ENCODE results near the gene SRPK2. TPM values are rescaled to one million over a fixed set of nuclear protein-coding genes. Genes with fewer than 3 reads are reported as not detected.
"Not testable (repeated sequence)": the region's sequence is repeated elsewhere in the genome, so short reads cannot be mapped to it uniquely, and the experiment has no call there.

SRPK2 gene
- polyA plus RNA-seq, 12 donors, result 33.6 to 52.9 (median 43.1) TPM; not detected in 1

- DNase-seq, result no peak
Measured at GRCh38 chr7:105345725-105346124, 43.0 kb downstream of the SRPK2 start.

DNA sequence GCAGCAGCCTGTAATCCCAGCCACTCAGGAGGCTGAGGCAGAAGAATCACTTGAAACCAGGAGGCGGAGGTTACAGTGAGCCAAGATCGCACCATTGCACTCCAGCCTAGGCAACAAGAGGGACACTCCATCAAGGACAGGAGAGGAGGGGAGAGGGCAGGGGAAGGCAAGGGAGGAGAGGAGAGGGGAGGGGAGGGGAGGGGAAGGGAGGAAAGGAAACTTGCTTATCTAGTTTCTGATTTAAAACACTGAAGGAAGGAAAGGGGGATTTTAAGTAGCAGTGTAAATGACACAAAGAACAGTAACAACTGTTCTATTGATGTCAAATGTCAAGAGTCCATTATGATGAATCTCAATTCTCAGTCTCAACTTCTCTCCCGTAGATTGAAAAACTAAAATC, 43.7 kb downstream of the SRPK2 start:
- no peak for DNase-seq

GRCh38 chr7:105339404-105340323, 49.1 kb downstream of the SRPK2 start:
- no peak for DNase-seq

GRCh38 chr7:105337529-105337928, 51.2 kb downstream of the SRPK2 start:
- DNase-seq, result no peak

- DNase-seq, result no peak
Measured at GRCh38 chr7:105336009-105336408, 52.7 kb downstream of the SRPK2 start.

DNA sequence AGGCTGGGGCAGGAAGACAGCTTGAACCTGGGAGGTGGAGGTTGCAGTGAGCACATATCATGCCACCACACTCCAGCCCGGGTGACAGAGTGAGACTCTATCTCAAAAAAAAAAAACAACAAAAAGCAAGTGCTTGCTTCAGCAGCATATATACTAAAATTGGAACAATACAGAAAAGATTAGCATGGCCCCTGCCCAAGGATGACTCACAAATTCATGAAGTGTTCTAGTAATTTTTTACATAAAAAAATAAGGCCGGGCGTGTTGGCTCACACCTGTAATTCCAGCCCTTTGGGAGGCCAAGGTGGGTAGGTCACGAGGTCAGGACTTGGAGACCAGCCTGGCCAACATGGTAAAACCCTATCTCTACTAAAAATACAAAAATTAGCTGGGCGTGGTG, 56.1 kb downstream of the SRPK2 start:
- DNase-seq, result peak; percentile 31

- DNase-seq, result no peak
Measured at GRCh38 chr7:105330526-105330925, 58.2 kb downstream of the SRPK2 start.

DNA sequence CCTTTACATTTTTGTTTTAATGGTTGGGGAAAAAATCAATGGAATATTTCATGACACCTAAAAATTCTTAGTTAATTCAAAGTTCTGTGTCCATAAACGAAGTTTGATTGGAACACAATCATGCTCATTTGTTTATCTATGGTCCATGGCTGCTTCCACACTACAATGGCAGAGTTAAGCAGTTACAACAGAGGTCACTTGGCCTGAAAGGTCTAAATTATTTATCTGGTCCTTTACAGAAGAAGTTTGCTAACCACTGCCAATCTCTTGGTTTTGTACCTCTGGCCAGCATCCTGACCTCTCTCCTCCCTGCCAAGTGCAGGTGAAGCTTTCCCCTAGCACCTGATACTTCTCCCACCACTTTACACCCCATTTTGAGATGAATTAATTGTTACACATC, 61.5 kb downstream of the SRPK2 start:
- no peak for DNase-seq

DNA sequence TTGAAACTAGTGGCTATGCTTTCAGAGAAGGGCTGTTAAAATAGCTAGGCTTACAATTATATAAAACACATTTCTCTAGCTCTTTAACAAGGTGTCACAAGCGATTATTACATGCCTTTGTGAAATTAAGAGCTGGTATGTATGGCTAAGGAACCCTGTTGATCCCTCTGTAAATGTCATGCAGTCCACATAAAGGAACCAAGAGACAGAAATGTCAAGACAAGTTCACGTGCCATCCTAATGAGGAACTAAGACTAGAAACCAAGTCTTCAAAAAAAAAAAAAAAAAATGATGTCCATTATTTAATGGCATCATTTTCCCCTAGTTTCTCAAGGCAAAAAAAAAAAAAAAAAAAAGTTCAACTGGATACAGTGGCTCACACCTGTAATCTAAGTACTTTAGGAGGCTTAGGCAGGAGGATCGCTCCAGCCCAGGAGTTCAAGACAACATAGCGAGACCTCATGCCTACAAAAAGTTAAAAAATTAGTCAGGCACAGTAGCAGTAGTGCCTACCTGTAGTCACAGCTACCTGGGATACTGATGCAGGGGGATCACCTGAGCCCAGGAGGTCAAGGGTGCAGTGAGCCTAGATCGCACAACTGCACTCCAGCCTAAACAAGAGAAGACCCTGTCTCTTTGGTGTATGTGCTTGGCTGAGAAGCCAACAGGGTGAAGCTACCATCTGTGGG, 63.4 kb downstream of the SRPK2 start:
- no peak for DNase-seq

- not testable (repeated sequence) for DNase-seq
Measured at GRCh38 chr7:105324606-105325005, 64.1 kb downstream of the SRPK2 start.

- DNase-seq, result no peak
Measured at GRCh38 chr7:105323366-105323765, 65.4 kb downstream of the SRPK2 start.

- peak; percentile 40 for DNase-seq
Measured at GRCh38 chr7:105322655-105323277, 66.0 kb downstream of the SRPK2 start.

DNA sequence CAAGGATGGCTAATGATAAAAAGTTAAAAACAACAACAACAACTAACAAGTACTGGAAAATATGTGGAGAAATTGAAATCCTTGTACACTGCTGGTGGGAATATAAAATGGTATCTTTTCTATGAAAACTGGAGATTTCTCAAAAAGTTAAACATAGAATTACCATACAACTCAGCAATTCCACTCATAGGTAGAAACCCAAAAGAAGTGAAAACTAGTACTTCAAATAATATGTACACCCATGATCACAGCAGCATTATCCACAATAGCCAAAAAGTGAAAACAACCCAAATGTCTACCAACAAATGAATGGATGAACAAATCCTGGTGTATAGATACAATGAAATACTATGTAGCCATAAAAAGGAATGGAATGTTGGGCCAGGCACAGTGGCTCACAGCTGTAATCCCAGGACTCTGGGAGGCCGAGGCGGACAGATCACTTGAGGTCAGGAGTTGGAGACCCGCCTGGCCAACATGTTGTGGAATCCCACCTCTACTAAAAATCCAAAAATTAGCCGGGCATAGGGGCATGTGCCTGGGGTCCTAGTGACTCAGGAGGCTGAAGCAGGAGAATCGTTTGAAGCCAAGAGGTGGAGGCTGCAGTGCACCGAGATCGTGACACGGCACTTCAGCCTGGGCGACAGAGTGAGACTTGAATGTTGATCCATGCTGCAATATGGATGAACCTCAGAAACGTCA, 66.8 kb downstream of the SRPK2 start:
- no peak for DNase-seq

- no peak for DNase-seq
Measured at GRCh38 chr7:105320896-105321295, 67.8 kb downstream of the SRPK2 start.

- DNase-seq, result no peak
Measured at GRCh38 chr7:105319578-105319977, 69.1 kb downstream of the SRPK2 start.

DNA sequence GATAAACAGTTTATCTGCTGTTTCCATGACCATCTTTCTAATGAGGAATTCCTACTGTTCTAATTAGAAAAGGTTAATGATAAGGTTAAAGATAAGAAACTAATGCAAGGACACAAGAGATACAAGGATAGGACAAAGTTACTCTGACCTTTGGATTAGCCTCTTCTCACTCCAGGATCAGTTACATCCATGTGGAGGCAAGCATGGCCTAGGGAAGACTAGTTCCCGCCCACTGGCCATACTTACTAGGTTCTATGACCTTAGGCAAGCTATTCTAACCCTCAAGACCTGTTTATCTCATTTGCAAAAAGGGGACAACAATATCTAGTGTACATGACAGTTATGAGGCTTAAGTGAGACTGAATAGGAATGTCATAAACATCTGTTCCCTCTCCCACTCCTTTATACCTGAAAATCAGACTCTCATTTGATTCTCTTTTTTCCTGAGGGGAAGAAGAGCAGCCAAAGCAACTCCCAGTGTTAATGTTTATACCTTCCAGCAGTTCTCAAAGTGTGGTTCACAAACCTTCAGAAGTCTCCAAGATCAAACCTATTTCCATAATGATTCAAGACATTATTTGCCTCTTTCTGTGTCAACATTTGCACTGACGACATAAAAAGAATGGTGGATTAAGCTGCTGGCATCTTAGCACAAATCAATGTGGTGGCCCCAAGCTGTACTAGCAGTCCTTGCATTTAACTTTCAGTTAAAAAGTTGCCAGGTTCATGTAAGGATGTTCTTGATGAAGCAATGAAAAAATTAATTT, 72.0 kb downstream of the SRPK2 start:
- no peak for DNase-seq

DNA sequence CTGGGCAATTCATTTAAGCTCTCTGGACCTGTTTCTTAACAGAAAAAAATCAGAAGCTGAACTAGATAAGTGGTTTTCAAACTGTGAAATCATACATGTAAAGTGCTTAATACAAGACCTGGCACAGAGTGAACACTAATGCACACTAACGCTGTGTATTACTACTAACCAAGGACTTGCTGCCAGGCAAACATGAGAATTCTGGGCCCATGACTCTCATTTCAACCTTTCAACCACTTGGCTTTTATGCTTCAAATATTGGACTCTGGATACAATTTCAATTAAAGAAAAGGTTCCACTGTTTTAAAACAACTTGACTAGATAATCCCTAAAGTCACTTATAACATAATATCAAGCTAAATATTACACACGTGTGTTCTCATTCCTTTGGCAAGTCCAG, 73.4 kb downstream of the SRPK2 start:
- no peak for DNase-seq

DNA sequence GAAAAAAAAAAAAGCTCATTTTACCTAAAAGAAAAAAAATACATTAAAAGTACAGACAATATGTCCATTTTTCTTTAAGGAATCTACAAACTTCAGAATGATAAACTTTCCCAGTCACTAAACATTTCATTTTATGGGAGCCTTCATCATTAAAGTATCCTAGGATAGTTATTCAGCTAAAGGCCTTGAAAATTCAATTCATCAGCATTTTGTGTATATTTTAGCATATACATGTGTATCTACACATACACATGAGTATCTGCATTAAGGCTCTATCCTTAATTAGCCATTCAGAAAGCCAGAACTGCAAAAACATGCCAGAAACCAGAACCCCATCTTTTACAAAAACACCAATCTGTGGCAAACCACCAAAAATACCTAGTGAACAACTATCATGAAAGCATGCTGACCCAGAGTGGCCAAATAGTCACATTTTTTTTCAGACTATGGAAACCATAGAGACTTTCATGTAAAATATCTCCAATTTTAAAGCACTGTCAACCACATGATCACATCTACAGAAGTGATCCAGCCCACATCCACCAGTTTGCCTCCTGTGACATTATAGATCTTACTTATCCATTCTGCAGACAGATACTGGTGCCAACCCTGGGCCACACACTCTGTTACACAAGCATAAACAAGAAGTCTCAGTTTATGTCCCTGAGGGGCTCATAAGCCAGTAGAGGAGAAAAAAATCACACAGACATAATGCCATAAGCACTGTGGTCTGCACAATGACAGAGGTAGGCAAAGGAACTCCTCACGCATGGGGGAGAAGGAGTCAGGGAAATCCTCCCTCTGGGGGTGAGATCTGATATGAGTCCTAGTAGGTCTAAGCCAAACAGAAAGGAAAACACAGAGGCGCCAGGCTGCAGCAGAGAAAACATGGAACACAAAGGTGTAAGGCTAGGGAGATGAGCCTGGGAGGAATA, 79.2 kb downstream of the SRPK2 start:
- no peak for DNase-seq

DNA sequence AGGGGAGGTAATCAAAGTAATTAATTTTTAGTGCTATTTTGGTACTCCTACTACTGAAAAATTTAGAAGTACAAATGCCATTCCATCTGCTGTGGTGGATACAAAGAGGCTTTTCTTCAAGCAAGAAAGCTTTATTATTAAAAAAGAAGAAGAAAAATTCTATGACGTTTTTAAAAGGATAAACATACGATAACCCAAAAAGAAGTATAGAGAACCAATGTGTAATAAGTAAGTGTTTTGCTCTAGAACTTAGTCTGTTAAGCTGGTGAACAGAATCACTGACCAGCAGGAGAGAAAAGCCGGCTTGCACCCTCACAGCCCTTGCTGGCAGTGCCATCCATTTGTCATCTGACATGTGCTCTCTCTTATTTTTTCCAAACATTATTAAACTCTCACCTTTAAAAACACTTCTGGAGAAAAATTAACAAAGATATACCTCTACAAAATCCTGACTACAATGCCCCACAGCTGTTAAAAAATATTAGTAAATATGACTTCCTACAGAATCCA, 81.5 kb downstream of the SRPK2 start:
- DNase-seq, result no peak

GRCh38 chr7:105306298-105306748, 82.4 kb downstream of the SRPK2 start:
- no peak for DNase-seq

Data from muscle of arm (tissue), 12 donors.